Activated CD8-positive, alpha-beta memory T cell treated with anti-CD3 and anti-CD28 coated beads, Interleukin-2, amount 50 U/mL, for 1 hour (primary cell): ENCODE results near the gene MFNG.

Source experiments
- DNase-seq: peaks from one replicate; pipeline ENCODE4 v3.0.0-alpha.2; 2020; ENCODE audit errors: extremely low read depth

Gene MFNG

GRCh38 chr22:37493979-37494378 is 7.8 kb upstream of the MFNG start:
- DNase-seq, result no peak

- DNase-seq, result no peak
Measured at GRCh38 chr22:37492428-37493344, 6.5 kb upstream of the MFNG start.

DNA sequence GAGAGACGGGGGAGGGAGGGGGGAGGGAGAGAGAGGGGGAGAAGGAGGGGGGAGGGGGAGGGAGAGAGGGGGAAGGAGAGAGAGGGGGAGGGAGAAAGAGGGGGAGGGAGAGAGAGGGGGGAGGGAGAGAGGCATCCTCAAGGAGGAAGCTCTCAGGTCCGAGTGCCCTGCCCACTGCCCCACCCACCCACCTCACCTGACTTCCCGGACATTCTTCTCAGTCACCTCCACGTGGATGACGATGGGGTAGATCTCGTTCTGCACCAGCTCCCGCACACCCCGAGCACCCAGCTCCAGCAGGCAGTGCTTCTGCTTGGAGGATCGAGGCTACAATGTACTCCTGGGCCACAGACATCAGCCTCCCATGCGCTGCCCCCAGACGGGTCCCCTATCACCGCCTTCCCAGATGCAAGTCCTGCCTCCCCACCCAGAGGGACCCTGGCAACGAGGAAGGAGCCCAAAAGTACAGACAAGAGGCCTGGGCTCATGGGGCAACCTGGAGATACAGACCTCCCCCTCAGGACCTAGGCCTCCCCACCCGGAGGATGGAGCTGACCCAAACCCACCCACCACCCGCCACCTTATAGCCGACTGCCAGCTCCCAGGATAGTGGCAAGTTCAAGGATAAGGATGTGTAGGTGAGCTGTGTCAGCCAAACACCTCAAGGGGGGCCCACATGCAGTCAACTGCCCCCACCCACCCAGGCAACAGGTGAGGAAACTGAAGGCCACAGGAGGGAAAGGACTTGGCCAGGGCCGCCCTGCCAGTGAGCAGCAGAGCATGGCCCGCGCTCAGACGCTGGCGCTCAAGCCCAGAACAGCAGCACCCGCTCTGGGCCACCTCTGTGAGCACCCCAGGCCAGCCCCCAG is 5.6 kb upstream of the MFNG start:
- DNase-seq, result no peak

DNA sequence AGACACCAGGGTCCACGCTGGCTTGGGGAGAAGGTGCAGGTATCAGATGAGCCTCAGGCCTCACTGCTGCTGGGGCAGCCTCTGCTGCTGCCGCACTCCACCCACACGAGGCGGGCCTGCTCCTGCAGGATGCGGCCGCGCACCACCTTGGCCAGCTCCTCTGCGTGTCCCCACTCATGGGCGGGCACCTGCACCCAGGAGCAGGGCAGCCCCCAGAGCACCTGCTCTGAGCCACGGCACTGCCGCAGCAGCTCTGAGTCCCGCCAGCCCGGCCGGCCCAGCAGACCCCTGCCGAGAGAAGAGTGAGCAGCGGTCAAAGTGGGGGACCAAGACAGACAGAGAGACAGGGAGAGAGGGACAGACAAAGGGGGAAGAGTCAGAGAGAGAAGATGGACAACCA is 4.9 kb upstream of the MFNG start:
- DNase-seq, result no peak

GRCh38 chr22:37489983-37490382 is 3.8 kb upstream of the MFNG start:
- DNase-seq, result no peak

GRCh38 chr22:37488337-37489135 is 2.4 kb upstream of the MFNG start:
- DNase-seq, result no peak

GRCh38 chr22:37487571-37487970 is 1.4 kb upstream of the MFNG start:
- DNase-seq, result no peak

DNA sequence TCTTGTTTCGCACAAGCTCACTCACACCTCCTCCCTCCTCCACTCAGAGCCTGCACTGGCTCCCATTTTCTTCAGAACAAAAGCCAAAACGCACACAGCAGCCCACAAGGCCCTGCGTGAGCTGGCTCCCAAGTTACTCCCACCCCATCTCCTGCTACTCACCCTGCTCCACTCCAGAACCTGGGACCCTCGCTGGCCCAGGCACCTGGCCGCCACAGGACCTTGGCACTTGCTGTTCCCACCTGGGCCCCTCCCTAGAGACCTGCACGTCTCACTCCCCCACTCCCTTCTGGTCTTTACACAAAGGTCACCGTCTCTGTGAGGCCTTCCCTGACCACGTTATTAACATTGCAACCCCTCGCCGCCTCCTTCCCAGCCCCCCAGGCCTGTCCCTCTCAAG is 945 bp upstream of the MFNG start:
- no peak for DNase-seq

GRCh38 chr22:37485395-37486223 is 575 bp downstream of the MFNG start:
- DNase-seq, result no peak

DNA sequence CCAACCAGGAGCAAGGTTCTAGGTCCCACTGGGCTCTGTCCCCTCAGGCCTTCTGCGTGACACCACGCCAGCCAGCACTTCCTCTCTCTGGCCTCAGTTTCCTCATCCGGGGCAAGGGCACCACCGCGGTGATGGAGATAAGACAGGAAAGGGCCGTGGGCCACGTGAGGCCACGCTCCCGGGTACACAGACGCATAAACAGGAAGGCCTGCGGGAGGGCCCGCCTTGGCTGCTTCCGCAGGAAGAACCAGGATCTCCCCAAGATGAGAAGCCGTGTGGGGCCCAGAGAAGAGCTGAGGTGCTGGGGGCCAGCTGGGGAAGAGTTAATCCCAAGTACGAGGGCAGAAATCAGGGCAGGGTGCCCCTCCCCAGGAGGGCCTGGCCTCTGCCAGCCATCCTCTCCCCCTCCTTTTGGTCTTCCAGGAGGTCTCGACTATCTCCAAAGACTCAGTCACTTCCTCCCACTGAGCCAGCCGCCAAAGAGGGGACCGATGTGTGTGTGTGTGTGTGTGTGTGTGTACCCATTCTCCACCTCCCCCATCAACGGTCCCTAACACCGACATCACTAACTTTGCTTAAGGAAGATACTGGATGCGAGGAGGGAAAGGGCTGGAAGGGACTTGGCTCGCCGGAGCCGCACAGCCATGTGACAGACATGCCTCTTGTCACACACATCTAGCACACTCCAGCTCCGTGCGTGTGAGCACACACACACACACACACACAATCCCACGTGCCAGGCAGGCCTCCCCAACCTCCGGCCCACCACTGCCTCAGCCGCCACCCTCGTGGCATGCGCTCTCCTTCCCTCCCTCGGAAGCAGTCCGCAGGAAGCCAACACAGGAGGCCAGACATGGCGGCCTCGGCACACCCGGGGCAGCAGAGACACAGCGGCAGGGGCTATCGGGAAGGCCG is 1.4 kb downstream of the MFNG start:
- DNase-seq, result peak; percentile 34

DNA sequence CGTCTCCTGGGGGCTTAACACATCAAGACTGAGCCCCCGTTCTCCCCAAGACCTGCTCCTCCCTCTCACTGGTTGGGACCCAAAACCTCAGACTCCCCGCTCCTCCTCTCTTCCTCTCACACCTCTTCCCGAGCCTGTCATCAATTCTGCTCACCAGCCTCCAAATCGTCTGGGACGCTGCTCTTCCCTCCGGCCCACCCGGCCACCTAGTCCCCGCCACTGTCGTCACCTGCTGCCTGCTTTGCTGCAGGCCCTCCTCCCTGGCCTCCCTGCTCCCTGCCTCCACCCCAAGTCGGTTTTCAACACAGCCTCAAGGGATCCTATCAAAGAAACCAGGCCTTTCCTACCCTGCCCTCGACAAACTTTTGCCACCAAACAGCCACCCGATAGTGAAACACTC is 3.1 kb downstream of the MFNG start:
- no peak for DNase-seq

DNA sequence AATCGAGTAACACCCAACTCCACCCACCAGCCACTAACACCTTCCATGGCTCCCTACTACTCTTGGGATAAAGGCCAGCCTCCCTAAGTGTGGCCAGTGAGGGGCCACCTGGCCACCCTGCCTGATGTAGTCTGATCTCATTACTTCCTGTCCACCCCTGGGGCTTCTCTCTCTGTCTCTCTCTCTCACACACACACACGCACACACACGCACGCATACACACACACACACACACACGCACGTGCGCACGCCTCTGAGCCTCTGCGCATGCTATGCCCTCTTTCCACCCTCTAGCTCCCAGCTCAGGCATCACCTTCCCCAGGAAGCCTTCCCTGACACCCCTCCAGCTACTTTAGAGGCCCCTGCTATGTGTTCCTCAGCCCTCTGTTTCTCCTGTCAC is 3.9 kb downstream of the MFNG start:
- DNase-seq, result no peak

- no peak for DNase-seq
Measured at GRCh38 chr22:37481347-37481907, 4.8 kb downstream of the MFNG start.

- DNase-seq, result no peak
Measured at GRCh38 chr22:37480387-37481346, 5.5 kb downstream of the MFNG start.

DNA sequence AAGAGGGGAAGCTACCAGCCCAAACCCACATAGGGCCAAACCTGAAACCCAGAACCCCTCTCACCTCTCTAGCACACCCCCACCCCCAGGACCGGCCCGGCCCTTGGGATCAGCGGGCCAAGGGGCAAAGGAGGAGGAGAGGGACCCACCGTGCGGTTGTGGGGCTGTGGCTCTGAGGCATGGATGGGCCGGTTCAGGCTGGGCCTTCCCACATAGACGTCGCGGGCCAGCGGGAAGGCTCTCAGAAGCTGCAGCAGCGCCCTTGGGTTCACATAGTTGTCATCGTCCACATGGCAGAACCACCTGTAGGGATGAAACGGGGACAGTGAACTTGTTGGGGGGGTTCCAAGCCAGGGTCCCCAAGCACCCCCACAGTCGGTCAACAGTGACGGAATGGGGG is 7.0 kb downstream of the MFNG start:
- no peak for DNase-seq

- DNase-seq, result no peak
Measured at GRCh38 chr22:37476389-37477329, 9.5 kb downstream of the MFNG start.

DNA sequence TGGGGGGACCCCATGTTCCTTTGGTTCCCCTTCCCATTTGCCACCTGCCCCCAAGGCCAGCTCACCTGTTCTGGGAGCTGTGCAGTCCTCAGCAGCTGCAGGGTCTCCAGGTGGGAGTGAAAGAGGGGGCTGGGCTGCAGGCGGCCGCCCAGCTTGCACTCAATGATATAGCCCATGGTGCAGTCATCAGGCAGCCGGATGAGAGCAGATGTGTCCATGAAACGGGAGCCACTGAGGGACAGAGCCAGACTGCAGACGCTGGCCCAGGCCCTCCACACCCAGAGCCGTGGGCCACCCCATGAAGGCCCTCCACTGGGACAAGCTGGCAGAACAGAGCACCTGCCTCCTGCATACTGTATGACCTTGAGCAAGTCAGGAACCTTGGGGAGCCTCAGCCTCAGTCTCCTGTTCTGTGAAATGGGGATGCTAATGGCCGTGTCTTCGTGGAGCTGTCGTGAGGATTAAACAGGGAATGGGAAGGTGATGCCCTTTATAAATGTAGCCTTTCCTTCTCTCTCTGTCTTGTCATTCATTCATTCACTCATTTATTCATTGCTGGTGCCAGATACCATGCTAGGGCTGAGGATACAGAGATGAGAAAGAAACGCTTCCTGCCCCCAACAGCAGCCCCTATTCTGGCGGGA is 11.6 kb downstream of the MFNG start:
- no peak for DNase-seq
